Measurements from ENCODE around the gene GRB10. TPM values are rescaled to one million over a fixed set of nuclear protein-coding genes. Genes with fewer than 3 reads are reported as not detected.

GRB10 gene
- total and polyA plus RNA-seq, 2 experiments from 2014 or later, result 35.0 to 154 TPM

DNA sequence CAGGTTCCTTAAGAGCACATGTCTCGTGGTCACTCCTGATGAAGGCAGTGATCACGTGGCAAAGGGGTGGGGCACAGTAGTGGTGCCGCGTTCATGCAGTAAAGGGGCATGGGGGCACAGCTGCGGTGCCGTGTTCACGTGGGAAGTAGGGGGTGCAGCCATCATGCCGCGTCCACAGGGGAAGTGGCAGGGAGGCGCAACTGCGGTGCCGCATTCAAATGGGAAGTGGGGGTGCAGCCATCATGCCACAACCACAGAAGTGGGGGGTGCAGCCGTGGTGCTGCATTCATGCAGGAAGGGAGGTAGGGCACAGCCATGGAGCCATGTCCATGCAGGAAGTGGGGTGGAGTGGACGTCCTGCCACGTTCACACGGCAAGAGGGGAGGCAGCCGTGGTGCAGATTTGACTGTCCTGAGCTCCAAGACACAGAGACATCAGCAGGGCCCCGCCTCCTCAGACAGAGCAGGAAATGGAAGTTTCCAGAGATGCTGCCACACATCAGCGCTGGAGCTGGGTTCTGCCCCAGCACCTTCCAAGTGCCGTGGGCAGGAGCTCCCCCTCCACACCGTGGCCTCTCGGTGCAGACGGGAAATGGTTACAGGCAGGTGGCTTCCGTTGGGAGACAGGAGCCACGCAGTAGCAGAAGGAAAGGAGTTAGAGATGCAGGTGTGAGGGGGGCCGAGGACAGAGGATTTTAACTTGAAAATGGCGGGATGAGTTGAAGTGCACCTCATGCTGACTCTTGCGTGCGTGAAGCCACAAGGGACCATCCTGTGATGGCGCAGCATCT, 122.5 kb downstream of the GRB10 start (continued):
- no peak for TF ChIP-seq ZNF331 (CRISPR knock-in tag; IDR thresholded peaks at IDR 0.05; ENCODE audit: low read depth)
- TF ChIP-seq ZNF462 (CRISPR knock-in tag; IDR thresholded peaks at IDR 0.05), result no peak

DNA sequence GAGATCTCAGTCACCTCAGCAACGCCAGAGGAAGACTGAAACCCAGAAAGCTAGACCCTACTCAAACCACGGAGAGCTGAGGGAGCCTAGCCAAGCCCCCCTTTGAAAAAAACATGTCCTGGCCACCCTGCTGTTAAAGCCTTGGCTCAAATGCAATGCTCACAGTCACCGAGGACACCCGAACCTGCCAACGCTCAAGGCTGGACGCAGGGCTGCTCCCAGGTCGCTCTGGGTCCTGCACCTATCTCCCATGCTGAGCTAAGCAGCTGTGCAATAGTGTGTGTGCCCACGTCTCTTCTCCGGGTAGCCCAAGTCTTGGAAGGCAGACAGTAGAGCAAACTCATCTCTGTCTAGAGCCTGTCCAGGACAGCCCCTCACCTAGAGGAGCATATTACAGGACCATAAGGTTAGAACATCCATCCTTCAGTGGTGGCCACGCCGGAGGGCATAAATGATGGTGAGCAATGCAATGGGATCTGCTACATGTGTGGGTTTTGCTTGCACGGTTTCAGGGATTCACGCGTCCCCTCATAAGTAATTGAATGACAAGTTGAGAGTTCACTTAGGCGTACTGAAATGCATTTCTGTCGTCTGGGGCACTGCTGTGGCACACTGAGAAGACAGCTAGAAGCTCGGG, 123.2 kb downstream of the GRB10 start:
- Histone ChIP-seq H2AFZ (no peak overlapping the region), H3K9me2 (ENCODE audit: insufficient read depth) (no peaks in the 10 kb centered on the region), H3K4me2 (no peak overlapping the region), H4K20me1 (replicated peaks; ENCODE audit: insufficient read depth) (no peaks in the 10 kb centered on the region; the same call in none of the 2 replicates), H3K79me2 (replicated peaks; ENCODE audit: insufficient read depth) (peaks cover 5% of the 10 kb centered on the region), H3K27me3 (ENCODE audit: insufficient read depth) (no peaks in the 10 kb centered on the region), H3K4me3 (no peak overlapping the region), H3K4me1 (ENCODE audit: insufficient read depth) (no peaks in the 10 kb centered on the region), H3K27ac (ENCODE audit: low read depth) (no peak overlapping the region), H3F3A (replicated peaks; ENCODE audit: low read depth) (no peaks in the 10 kb centered on the region), H3K36me3 (ENCODE audit: insufficient read depth) (no peaks in the 10 kb centered on the region)
- H3K36me3 Mint-ChIP-seq (ENCODE audit: low read depth), result peaks cover 31% of the 10 kb centered on the region
- DNase-seq (ENCODE audit: low spot score) (no peak), ATAC-seq (no peak)
- no peak overlapping the region for H3K4me3 Mint-ChIP-seq
- no peak overlapping the region; the same call in 1 of the 2 replicates for H3K27ac Mint-ChIP-seq
- peaks cover 8% of the 10 kb centered on the region for H3K4me1 Mint-ChIP-seq
- no peaks in the 10 kb centered on the region for H3K9me3 Mint-ChIP-seq
- peaks cover 10% of the 10 kb centered on the region for H3K27me3 Mint-ChIP-seq (ENCODE audit: insufficient read depth, low read depth, poor library complexity)
- no peak for TF ChIP-seq EZH2 (IDR thresholded peaks at IDR 0.05; ENCODE audit: low read depth, unreplicated experiment)
- no peak for TF ChIP-seq ZNF462 (CRISPR knock-in tag; IDR thresholded peaks at IDR 0.05)
- no peak for TF ChIP-seq JUNB (IDR thresholded peaks at IDR 0.05; ENCODE audit: unreplicated experiment)
- TF ChIP-seq STAT1 (IDR thresholded peaks at IDR 0.05; ENCODE audit: unreplicated experiment), result no peak
- no peak for TF ChIP-seq ZNF114 (CRISPR knock-in tag; IDR thresholded peaks at IDR 0.05)

Measured in GM23338 (cell line).